B cell (primary cell): ENCODE measurements around the gene MED12L. TPM values are rescaled to one million over a fixed set of nuclear protein-coding genes. Genes with fewer than 3 reads are reported as not detected.

Experiments used
- ATAC-seq: fragments of 200-7000 bp; cut with Tn5 transposase; one replicate; pipeline ENCODE4 v1.10.0; 2021; ENCODE audit warnings: low read depth, mild to moderate bottlenecking, moderate number of reproducible peaks, moderate library complexity
- CTCF ChIA-PET: fragments of 350-600 bp; sonication (Branson Sonifier 250); formaldehyde crosslinking; loops from one replicate; lab custom pipeline; 2021; ENCODE audit warnings: antibody characterized with exemption, inconsistent platforms; lab: Charles Lee
- POLR2A ChIA-PET: fragments of 350-600 bp; sonication (Branson Sonifier 250); formaldehyde crosslinking; loops from one replicate; lab custom pipeline; 2021; ENCODE audit warnings: antibody characterized with exemption; lab: Charles Lee
- DNase-seq: peaks from one replicate; pipeline ENCODE4 v3.0.0; 2013
- H2AFZ ChIP-seq: 2 replicates; pipeline ENCODE4 v1.6.1; 2012; ENCODE audit warnings: mild to moderate bottlenecking, low read depth, low read length; ENCODE audit not compliant: insufficient read depth, poor library complexity, severe bottlenecking
- H3K27ac ChIP-seq, 2 donors: 1 replicate in 1 of 2; 2 replicates in 1 of 2; pipeline ENCODE4 v1.5.1; 2012 to 2013; ENCODE audit warnings: low read length in 2 of 2, mild to moderate bottlenecking in 2 of 2, moderate library complexity in 1 of 2
- H3K27me3 ChIP-seq, 4 experiments: fragments of 200-600 bp in 1 of 4; sonication (generic) in 1 of 4; replicated peaks in 1 of 4; 1 replicate in 2 of 4; 2 replicates in 2 of 4; pipeline versions ENCODE4 v1.6.1 to v1.7.0; 2013 to 2016; ENCODE audit warnings: low read length in 3 of 4, mild to moderate bottlenecking in 2 of 4, mixed read lengths in 1 of 4, moderate library complexity in 1 of 4; ENCODE audit not compliant: insufficient read depth in 4 of 4, control insufficient read depth in 3 of 4; ENCODE audit errors: control extremely low read depth in 1 of 4
- H3K36me3 ChIP-seq, 2 experiments: replicated peaks in 1 of 2; 1 replicate in 1 of 2; 2 replicates in 1 of 2; pipeline versions ENCODE4 v1.6.1 to v1.7.1; 2013; ENCODE audit warnings: low read length in 1 of 2; ENCODE audit not compliant: insufficient read depth in 2 of 2, control insufficient read depth in 1 of 2; ENCODE audit errors: control extremely low read depth in 1 of 2, extremely low read depth in 1 of 2
- H3K4me1 ChIP-seq, 2 donors: fragments of 200-600 bp in 1 of 2; sonication (generic) in 1 of 2; 1 replicate in 1 of 2; 2 replicates in 1 of 2; pipeline versions ENCODE4 v1.5.1 to v1.6.1; 2013 to 2017; ENCODE audit warnings: low read length in 2 of 2; ENCODE audit not compliant: control insufficient read depth in 2 of 2, insufficient read depth in 2 of 2
- H3K4me2 ChIP-seq: replicated peaks from 2 replicates; pipeline ENCODE3; 2012; ENCODE audit warnings: mild to moderate bottlenecking, low read depth, low read length; ENCODE audit not compliant: poor library complexity, severe bottlenecking
- H3K4me3 ChIP-seq, 5 experiments: fragments of 200-600 bp in 1 of 5; sonication (generic) in 1 of 5; 1 replicate in 3 of 5; 2 replicates in 2 of 5; pipeline versions ENCODE4 v1.5.1 to v1.7.0; 2011 to 2016; ENCODE audit warnings: low read length in 4 of 5, mild to moderate bottlenecking in 4 of 5, low read depth in 2 of 5, control low read depth in 1 of 5, moderate library complexity in 1 of 5; ENCODE audit not compliant: insufficient read depth in 1 of 5; ENCODE audit errors: control extremely low read depth in 1 of 5, extremely low read depth in 1 of 5
- H3K79me2 ChIP-seq: fragments of 200-600 bp; sonication (generic); one replicate; pipeline ENCODE4 v1.6.0; 2016; ENCODE audit warnings: low read length; ENCODE audit not compliant: control insufficient read depth, insufficient read depth
- H3K9ac ChIP-seq: fragments of 200-600 bp; sonication (generic); 2 replicates; pipeline ENCODE4 v1.6.1; 2017; ENCODE audit warnings: mild to moderate bottlenecking, low read length, moderate library complexity
- H3K9me3 ChIP-seq, 3 donors: one replicate each; pipeline versions ENCODE4 v1.6.1 to v1.7.1; 2013; ENCODE audit warnings: low read length in 2 of 3; ENCODE audit not compliant: control insufficient read depth in 2 of 3, insufficient read depth in 1 of 3; ENCODE audit errors: control extremely low read depth in 1 of 3
- H4K20me1 ChIP-seq: 2 replicates; pipeline ENCODE4 v1.6.0; 2012; ENCODE audit warnings: mild to moderate bottlenecking, low read length; ENCODE audit not compliant: insufficient read depth, control insufficient read depth, poor library complexity, severe bottlenecking
- H3K27ac Mint-ChIP-seq: one replicate; pipeline ENCODE4 v1.8.0; 2021; ENCODE audit warnings: mixed read lengths
- H3K27me3 Mint-ChIP-seq: one replicate; pipeline ENCODE4 v1.8.0; 2021; ENCODE audit warnings: mixed read lengths
- H3K4me1 Mint-ChIP-seq: one replicate; pipeline ENCODE4 v1.8.0; 2021; ENCODE audit warnings: mixed read lengths
- H3K4me3 Mint-ChIP-seq: one replicate; pipeline ENCODE4 v1.8.0; 2021; ENCODE audit warnings: mixed read lengths
- H3K9me3 Mint-ChIP-seq: one replicate; pipeline ENCODE4 v1.8.0; 2022; ENCODE audit warnings: mixed read lengths; ENCODE audit not compliant: insufficient read depth
- CTCF ChIP-seq: fragments of 200-600 bp; IDR thresholded peaks from one replicate; pipeline ENCODE4 v1.8.0; 2022; ENCODE audit warnings: antibody characterized with exemption, mild to moderate bottlenecking
- EZH2 ChIP-seq: IDR thresholded peaks from 2 replicates; pipeline ENCODE4 v1.6.1; 2012; ENCODE audit warnings: borderline replicate concordance, low read depth, mild to moderate bottlenecking, moderate library complexity, low read length; ENCODE audit not compliant: insufficient read depth, poor library complexity, severe bottlenecking
- WGBS: methylation state at CpG from one replicate; pipeline ENCODE4 v1.1.5; 2013; ENCODE audit warnings: missing lambda C conversion rate; ENCODE audit not compliant: insufficient coverage; 5-methylcytosine and 5-hydroxymethylcytosine counted together
- intact Hi-C: fragments of 100-400 bp; cut with micrococcal nuclease; formaldehyde crosslinking; loops from one replicate; pipeline ENCODE4 v1.10.0; 2022
- polyA plus RNA-seq: library from polyadenylated mRNA; depleted of rRNA; stranded (reverse); fragments of >200 nt; gene quantifications from 2 replicates; pipeline ENCODE4 v1.2.3, GENCODE V29; 2012
- total RNA-seq, 2 donors: library from RNA; stranded (reverse); fragments of 120-200 nt in 1 of 2; gene quantifications; 1 replicate in 1 of 2; 2 replicates in 1 of 2; pipeline versions ENCODE4 v1.2.3 to v1.2.4, GENCODE V29; 2013 to 2022

Gene MED12L
- total and polyA plus RNA-seq, 2 donors (not counting 1 experiment from before 2014, with no cell fraction given): 0.07 to 0.30 TPM

- no peaks in the 10 kb centered on the region for H3K36me3 ChIP-seq
- no CpG with 5 or more reads among the region's 3 CpGs for WGBS
- H3K27me3 Mint-ChIP-seq: peaks cover 4% of the 10 kb centered on the region
- H3K4me1 ChIP-seq: no peaks in the 10 kb centered on the region
- no peaks in the 10 kb centered on the region for H3K27me3 ChIP-seq
- no peak within 1 kb of the TSS for H3K9ac ChIP-seq
- H3K27ac ChIP-seq: no peak within 1 kb of the TSS
- TF ChIP-seq EZH2: no peak
- no peak for TF ChIP-seq CTCF
- ATAC-seq (peak; percentile 17), DNase-seq (no peak)
- no peak within 1 kb of the TSS for H3K4me2 ChIP-seq
- no peak within 1 kb of the TSS for H3K4me3 ChIP-seq
- no peaks in the 10 kb centered on the region for H4K20me1 ChIP-seq
- ChIA-PET POLR2A (no interaction called here), CTCF (interaction anchor here (1.0 kb wide), 1 partner anchor 25 kb away, joined by 3 read pairs; no protein-coding TSS in a partner anchor)
- H3K27ac Mint-ChIP-seq: no peak within 1 kb of the TSS
- H3K9me3 Mint-ChIP-seq: no peaks in the 10 kb centered on the region
- H3K79me2 ChIP-seq: no peaks in the 10 kb centered on the region
- no peak within 1 kb of the TSS for H2AFZ ChIP-seq
- no peak within 1 kb of the TSS for H3K4me3 Mint-ChIP-seq
- H3K4me1 Mint-ChIP-seq: no peaks in the 10 kb centered on the region
- intact Hi-C loops: no loop called here
- H3K9me3 ChIP-seq: no peaks in the 10 kb centered on the region
Observed at GRCh38 chr3:151203051-151203420, 117.6 kb downstream of the MED12L start, which contains the start of gene GPR171. GPR171 (minus strand) TSS chr3:151203216; CDS start chr3:151199386, 3,830 bp downstream.

- H3K4me1 ChIP-seq: no peaks in the 10 kb centered on the region
- Mint-ChIP-seq H3K27ac (no peak overlapping the region), H3K4me3 (no peak overlapping the region), H3K4me1 (no peaks in the 10 kb centered on the region), H3K9me3 (no peaks in the 10 kb centered on the region), H3K27me3 (peaks cover 4% of the 10 kb centered on the region)
- WGBS: no CpG with 5 or more reads among the region's 3 CpGs
- no peak overlapping the region for H3K4me2 ChIP-seq
- H3K4me3 ChIP-seq: no peak overlapping the region
- H3K27me3 ChIP-seq: no peaks in the 10 kb centered on the region
- H3K79me2 ChIP-seq: no peaks in the 10 kb centered on the region
- DNase-seq: no peak
- ChIA-PET POLR2A (no interaction called here), CTCF (interaction anchor here (1.7 kb wide), 1 partner anchor 37 kb away, joined by 5 read pairs; no protein-coding TSS in a partner anchor)
- ATAC-seq: no peak
- no peak overlapping the region for H3K27ac ChIP-seq
- no peaks in the 10 kb centered on the region for H3K36me3 ChIP-seq
- no peaks in the 10 kb centered on the region for H3K9me3 ChIP-seq
- no peaks in the 10 kb centered on the region for H4K20me1 ChIP-seq
- TF ChIP-seq CTCF (no peak), EZH2 (no peak)
- H3K9ac ChIP-seq: no peak overlapping the region
- no peak overlapping the region for H2AFZ ChIP-seq
- intact Hi-C loops: no loop called here
Observed at GRCh38 chr3:151204530-151205402, 119.3 kb downstream of the MED12L start.
